Breast epithelium (tissue), 3 donors: ENCODE measurements around the gene ARFIP1.

Source experiments
- CTCF ChIP-seq, 3 donors: fragments of 450-650 bp; IDR thresholded peaks; one replicate each; pipeline ENCODE4 v1.5.1; 2016 to 2017; ENCODE audit warnings: antibody characterized with exemption in 3 of 3, mild to moderate bottlenecking in 3 of 3, moderate library complexity in 3 of 3
- POLR2A ChIP-seq: fragments of 450-650 bp; IDR thresholded peaks from one replicate; pipeline ENCODE4 v1.6.1; 2016; ENCODE audit warnings: antibody characterized with exemption, mild to moderate bottlenecking, moderate library complexity

- TF ChIP-seq CTCF (IDR thresholded peaks at IDR 0.05) = no peak
- TF ChIP-seq POLR2A = no peak
Measured at GRCh38 chr4:152858934-152859333, 79.2 kb downstream of the ARFIP1 start.
